Panc1 (cell line): ENCODE data around the gene GPR162. TPM values are rescaled to one million over a fixed set of nuclear protein-coding genes. Genes with fewer than 3 reads are reported as not detected.
"Not testable (repeated sequence)": the region's sequence is repeated elsewhere in the genome, so short reads cannot be mapped to it uniquely, and the experiment has no call there.

Source experiments
- ATAC-seq: fragments of 200-7000 bp; cut with Tn5 transposase; 2 replicates; pipeline ENCODE4 v1.9.1; 2020; ENCODE audit warnings: mild to moderate bottlenecking, moderate library complexity
- BruUV-seq: library from RNA; stranded (reverse); fragments of 400-500 nt; replicated peaks from 2 replicates; lab custom pipeline; 2021; lab: Mats Ljungman, UMichigan
- CTCF ChIA-PET: fragments of 300-600 bp; sonication (Branson Sonifier 250); formaldehyde crosslinking; loops from one replicate; lab custom pipeline; 2022; ENCODE audit warnings: antibody characterized with exemption; lab: Charles Lee
- POLR2A ChIA-PET: fragments of 300-600 bp; sonication (Branson Sonifier 250); formaldehyde crosslinking; loops from one replicate; lab custom pipeline; 2022; ENCODE audit warnings: antibody characterized with exemption; lab: Charles Lee
- DNase-seq: peaks from one replicate; pipeline ENCODE4 v3.0.0-alpha.2; 2010; ENCODE audit warnings: low read depth, low spot score
- H3K27ac ChIP-seq: 2 replicates; pipeline ENCODE4 v1.5.1; 2011; ENCODE audit warnings: mild to moderate bottlenecking, low read length, inconsistent platforms
- H3K27me3 ChIP-seq: fragments of 200-500 bp; sonication (Bioruptor generic); 2 replicates; pipeline ENCODE4 v1.6.0; 2014; ENCODE audit warnings: low read length, inconsistent platforms; ENCODE audit not compliant: control insufficient read depth, insufficient read depth
- H3K36me3 ChIP-seq: fragments of 200-500 bp; sonication (Bioruptor generic); 2 replicates; pipeline ENCODE4 v1.5.1; 2014; ENCODE audit warnings: inconsistent platforms, mild to moderate bottlenecking, low read length, moderate library complexity; ENCODE audit not compliant: control insufficient read depth, insufficient read depth
- H3K4me1 ChIP-seq: 2 replicates; pipeline ENCODE4 v1.5.1; 2011; ENCODE audit warnings: inconsistent platforms, mild to moderate bottlenecking, low read length, moderate library complexity; ENCODE audit not compliant: control insufficient read depth, insufficient read depth
- H3K4me3 ChIP-seq, 2 experiments: 2 replicates each; pipeline ENCODE4 v1.5.1; 2011 to 2012; ENCODE audit warnings: low read depth in 2 of 2, low read length in 2 of 2, mild to moderate bottlenecking in 2 of 2, inconsistent platforms in 1 of 2, moderate library complexity in 1 of 2
- H3K9me3 ChIP-seq: fragments of 200-500 bp; sonication (Bioruptor generic); 2 replicates; pipeline ENCODE4 v1.5.1; 2014; ENCODE audit warnings: low read depth, mild to moderate bottlenecking, inconsistent platforms, low read length, moderate library complexity; ENCODE audit not compliant: control insufficient read depth, insufficient read depth
- POLR2AphosphoS5 ChIP-seq: IDR thresholded peaks from 2 replicates; pipeline ENCODE4 v1.6.1; 2012; ENCODE audit warnings: mild to moderate bottlenecking, low read depth, low read length, moderate library complexity
- SIN3A ChIP-seq: IDR thresholded peaks from 2 replicates; pipeline ENCODE4 v1.6.1; 2012; ENCODE audit warnings: low read depth, mild to moderate bottlenecking, low read length, moderate library complexity, borderline replicate concordance; ENCODE audit not compliant: insufficient read depth
- TCF7L2 ChIP-seq: IDR thresholded peaks from 2 replicates; pipeline ENCODE4 v1.6.1; 2011; ENCODE audit warnings: mild to moderate bottlenecking, low read depth, low read length, inconsistent platforms
- in situ Hi-C: cut with HindIII; loops from 2 replicates; pipeline ENCODE4 v1.10.0; 2016; ENCODE audit warnings: low sequenced_read_pairs, low pct_unique_long_range_greater_than_20kb
- intact Hi-C: fragments of 100-400 bp; cut with micrococcal nuclease; formaldehyde crosslinking; loops from one replicate; pipeline ENCODE4 v1.10.0; 2022; ENCODE audit not compliant: unreplicated experiment
- total RNA-seq: library from RNA; stranded (reverse); gene quantifications from one replicate; pipeline ENCODE4 v1.2.1, GENCODE V29; 2021; ENCODE audit not compliant: unreplicated experiment
- TF ChIP-seq, protein P1 (sequence below): fragments of 450-650 bp; IDR thresholded peaks from 2 replicates; pipeline ENCODE4 v1.5.1; 2017; ENCODE audit warnings: mild to moderate bottlenecking
- TF ChIP-seq, protein P2 (sequence below), 2 experiments: IDR thresholded peaks; 2 replicates each; pipeline ENCODE4 v1.6.1; 2011 to 2012; ENCODE audit warnings: low read depth in 2 of 2, control low read depth in 1 of 2, low read length in 1 of 2, mild to moderate bottlenecking in 1 of 2, moderate library complexity in 1 of 2; ENCODE audit not compliant: insufficient read depth in 1 of 2

GPR162 gene
- total RNA-seq, 1 experiment from 2014 or later = 1.3 TPM

DNA sequence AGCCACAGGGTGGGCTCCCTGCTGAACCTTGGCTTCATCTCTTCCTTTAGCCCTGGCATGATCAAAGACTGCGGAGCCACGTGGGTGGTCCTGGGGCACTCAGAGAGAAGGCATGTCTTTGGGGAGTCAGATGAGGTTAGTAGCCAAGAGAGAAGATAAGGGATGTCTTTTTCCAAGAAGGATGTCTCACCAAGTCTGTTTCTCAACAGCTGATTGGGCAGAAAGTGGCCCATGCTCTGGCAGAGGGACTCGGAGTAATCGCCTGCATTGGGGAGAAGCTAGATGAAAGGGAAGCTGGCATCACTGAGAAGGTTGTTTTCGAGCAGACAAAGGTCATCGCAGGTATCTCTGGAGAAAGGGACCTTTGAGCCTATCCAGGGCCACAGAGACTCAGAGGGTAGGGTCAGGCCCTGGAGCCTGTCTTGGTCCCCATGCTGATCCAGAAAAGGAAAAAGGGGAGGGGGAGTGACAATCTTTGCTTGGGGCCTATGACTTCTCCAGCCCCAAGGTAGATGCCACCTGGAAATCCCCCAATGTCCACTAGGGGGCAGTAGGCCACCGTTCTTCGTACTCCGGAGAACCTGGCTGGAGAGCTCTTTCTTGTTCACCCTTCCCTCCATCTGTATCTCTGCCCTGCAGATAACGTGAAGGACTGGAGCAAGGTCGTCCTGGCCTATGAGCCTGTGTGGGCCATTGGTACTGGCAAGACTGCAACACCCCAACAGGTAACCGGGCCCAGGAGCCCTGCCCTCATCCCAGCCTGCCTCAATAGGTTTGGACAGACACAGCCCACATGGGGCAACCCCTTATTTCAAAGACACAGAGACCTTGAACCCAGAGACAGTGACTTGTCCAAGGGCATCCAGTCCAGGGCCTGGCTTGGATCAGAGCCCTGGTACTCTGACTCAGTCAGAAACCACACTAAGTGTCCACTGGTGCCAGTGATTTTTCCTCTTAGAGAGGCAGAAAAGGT lies 47.7 kb downstream of the GPR162 start:
- DNase-seq (no peak), ATAC-seq (no peak)
- no peaks in the 10 kb centered on the region for H3K9me3 ChIP-seq
- peak overlapping the region; percentile 61 to 92 for H3K4me3 ChIP-seq
- TF ChIP-seq, protein P1, sequence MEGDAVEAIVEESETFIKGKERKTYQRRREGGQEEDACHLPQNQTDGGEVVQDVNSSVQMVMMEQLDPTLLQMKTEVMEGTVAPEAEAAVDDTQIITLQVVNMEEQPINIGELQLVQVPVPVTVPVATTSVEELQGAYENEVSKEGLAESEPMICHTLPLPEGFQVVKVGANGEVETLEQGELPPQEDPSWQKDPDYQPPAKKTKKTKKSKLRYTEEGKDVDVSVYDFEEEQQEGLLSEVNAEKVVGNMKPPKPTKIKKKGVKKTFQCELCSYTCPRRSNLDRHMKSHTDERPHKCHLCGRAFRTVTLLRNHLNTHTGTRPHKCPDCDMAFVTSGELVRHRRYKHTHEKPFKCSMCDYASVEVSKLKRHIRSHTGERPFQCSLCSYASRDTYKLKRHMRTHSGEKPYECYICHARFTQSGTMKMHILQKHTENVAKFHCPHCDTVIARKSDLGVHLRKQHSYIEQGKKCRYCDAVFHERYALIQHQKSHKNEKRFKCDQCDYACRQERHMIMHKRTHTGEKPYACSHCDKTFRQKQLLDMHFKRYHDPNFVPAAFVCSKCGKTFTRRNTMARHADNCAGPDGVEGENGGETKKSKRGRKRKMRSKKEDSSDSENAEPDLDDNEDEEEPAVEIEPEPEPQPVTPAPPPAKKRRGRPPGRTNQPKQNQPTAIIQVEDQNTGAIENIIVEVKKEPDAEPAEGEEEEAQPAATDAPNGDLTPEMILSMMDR = peak; percentile 85
- TF ChIP-seq TCF7L2 (no peak), SIN3A (no peak), POLR2AphosphoS5 (0 out of 2 replicates have a peak, but pooled peaks have one; percentile 33)
- TF ChIP-seq, protein P2, sequence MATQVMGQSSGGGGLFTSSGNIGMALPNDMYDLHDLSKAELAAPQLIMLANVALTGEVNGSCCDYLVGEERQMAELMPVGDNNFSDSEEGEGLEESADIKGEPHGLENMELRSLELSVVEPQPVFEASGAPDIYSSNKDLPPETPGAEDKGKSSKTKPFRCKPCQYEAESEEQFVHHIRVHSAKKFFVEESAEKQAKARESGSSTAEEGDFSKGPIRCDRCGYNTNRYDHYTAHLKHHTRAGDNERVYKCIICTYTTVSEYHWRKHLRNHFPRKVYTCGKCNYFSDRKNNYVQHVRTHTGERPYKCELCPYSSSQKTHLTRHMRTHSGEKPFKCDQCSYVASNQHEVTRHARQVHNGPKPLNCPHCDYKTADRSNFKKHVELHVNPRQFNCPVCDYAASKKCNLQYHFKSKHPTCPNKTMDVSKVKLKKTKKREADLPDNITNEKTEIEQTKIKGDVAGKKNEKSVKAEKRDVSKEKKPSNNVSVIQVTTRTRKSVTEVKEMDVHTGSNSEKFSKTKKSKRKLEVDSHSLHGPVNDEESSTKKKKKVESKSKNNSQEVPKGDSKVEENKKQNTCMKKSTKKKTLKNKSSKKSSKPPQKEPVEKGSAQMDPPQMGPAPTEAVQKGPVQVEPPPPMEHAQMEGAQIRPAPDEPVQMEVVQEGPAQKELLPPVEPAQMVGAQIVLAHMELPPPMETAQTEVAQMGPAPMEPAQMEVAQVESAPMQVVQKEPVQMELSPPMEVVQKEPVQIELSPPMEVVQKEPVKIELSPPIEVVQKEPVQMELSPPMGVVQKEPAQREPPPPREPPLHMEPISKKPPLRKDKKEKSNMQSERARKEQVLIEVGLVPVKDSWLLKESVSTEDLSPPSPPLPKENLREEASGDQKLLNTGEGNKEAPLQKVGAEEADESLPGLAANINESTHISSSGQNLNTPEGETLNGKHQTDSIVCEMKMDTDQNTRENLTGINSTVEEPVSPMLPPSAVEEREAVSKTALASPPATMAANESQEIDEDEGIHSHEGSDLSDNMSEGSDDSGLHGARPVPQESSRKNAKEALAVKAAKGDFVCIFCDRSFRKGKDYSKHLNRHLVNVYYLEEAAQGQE (IDR thresholded peaks at IDR 0.05; ENCODE audit: insufficient read depth in 1 of 2, low read depth in 2 of 2, low read length in 1 of 2) = no peak
- H3K36me3 ChIP-seq = peaks cover 6% of the 10 kb centered on the region; the same call in 1 of the 2 replicates
- peak overlapping the region; percentile 72 for H3K27ac ChIP-seq
- in situ Hi-C loops (no loop called here), intact Hi-C loops (no loop called here)
- H3K27me3 ChIP-seq = no peaks in the 10 kb centered on the region
- CTCF ChIA-PET = interaction anchor here (0.5 to 1.3 kb wide), 2 partner anchors 14 to 22 kb away, joined by 3 to 4 read pairs; no protein-coding TSS in a partner anchor
- peaks cover 28% of the 10 kb centered on the region for H3K4me1 ChIP-seq
- POLR2A ChIA-PET = interaction anchor here (0.6 to 1.3 kb wide), 2 partner anchors 65 to 445 kb away, joined by 4 to 5 read pairs; no protein-coding TSS in a partner anchor
- no TSS peak for BruUV-seq

DNA sequence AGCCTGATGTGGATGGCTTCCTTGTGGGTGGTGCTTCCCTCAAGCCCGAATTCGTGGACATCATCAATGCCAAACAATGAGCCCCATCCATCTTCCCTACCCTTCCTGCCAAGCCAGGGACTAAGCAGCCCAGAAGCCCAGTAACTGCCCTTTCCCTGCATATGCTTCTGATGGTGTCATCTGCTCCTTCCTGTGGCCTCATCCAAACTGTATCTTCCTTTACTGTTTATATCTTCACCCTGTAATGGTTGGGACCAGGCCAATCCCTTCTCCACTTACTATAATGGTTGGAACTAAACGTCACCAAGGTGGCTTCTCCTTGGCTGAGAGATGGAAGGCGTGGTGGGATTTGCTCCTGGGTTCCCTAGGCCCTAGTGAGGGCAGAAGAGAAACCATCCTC lies 48.7 kb downstream of the GPR162 start:
- H3K36me3 ChIP-seq, ATAC-seq, DNase-seq, H3K9me3 ChIP-seq, H3K27ac ChIP-seq, intact Hi-C loops, in situ Hi-C loops, H3K4me3 ChIP-seq, H3K27me3 ChIP-seq: not testable (repeated sequence)
- BruUV-seq = TSS peak; percentile 91
- ChIA-PET CTCF (interaction anchor here (0.6 to 0.7 kb wide), 3 partner anchors 10 to 59 kb away, joined by 4 read pairs; no protein-coding TSS in a partner anchor), POLR2A (interaction anchor here (0.6 to 1.3 kb wide), 2 partner anchors 59 to 64 kb away, joined by 3 to 4 read pairs; no protein-coding TSS in a partner anchor)
- H3K4me1 ChIP-seq = peaks cover 28% of the 10 kb centered on the region
